IMR-90 (cell line): Measurements from ENCODE around the gene KCNJ18.
"Not testable (repeated sequence)": the region's sequence is repeated elsewhere in the genome, so short reads cannot be mapped to it uniquely, and the experiment has no call there.

Experiments used
- CHD1 ChIP-seq: IDR thresholded peaks from 2 replicates; pipeline ENCODE4 v1.6.1; 2012; ENCODE audit warnings: low read depth, low read length, improper control_type of control experiment
- CTCF ChIP-seq: conservative IDR thresholded peaks from 2 replicates; pipeline ENCODE4 v1.5.1; 2012; ENCODE audit warnings: mild to moderate bottlenecking, low read depth, low read length, improper control_type of control experiment
- FOS ChIP-seq: fragments of 150-350 bp; IDR thresholded peaks from 2 replicates; pipeline ENCODE4 v1.6.1; 2016; ENCODE audit warnings: low read depth, low read length
- POLR2A ChIP-seq: IDR thresholded peaks from 2 replicates; pipeline ENCODE4 v1.6.1; 2012; ENCODE audit warnings: mild to moderate bottlenecking, low read depth, low read length
- RFX5 ChIP-seq: IDR thresholded peaks from 2 replicates; pipeline ENCODE4 v1.8.0; 2012; ENCODE audit warnings: low read depth, mild to moderate bottlenecking, low read length, moderate library complexity

- TF ChIP-seq CTCF, RFX5, POLR2A, FOS, CHD1: not testable (repeated sequence)
Measured at GRCh38 chr17:21683142-21683712, 9.1 kb upstream of the KCNJ18 start.
